DLD1 (cell line): ENCODE measurements around the gene KIF3A.

Experiments
- in situ Hi-C: cut with HindIII; loops from 2 replicates; pipeline ENCODE4 v1.10.0; 2017; ENCODE audit warnings: low sequenced_read_pairs

KIF3A gene

GRCh38 chr5:132646583-132647266 lies 90.6 kb downstream of the KIF3A start:
- in situ Hi-C loops: no loop called here

- in situ Hi-C loops: no loop called here
Observed at GRCh38 chr5:132644177-132644576, 93.2 kb downstream of the KIF3A start.
